Sigmoid colon (tissue), 7 donors: Measurements from ENCODE around the gene DARS2. TPM values are rescaled to one million over a fixed set of nuclear protein-coding genes. Genes with fewer than 3 reads are reported as not detected.

Source experiments
- DNase-seq: peaks from one replicate; pipeline ENCODE4 v3.0.0-alpha.2; 2019
- H3K27ac ChIP-seq, 4 donors: fragments of 200-600 bp; sonication (generic); one replicate each; pipeline ENCODE4 v1.5.1; 2016 to 2019; ENCODE audit warnings: mild to moderate bottlenecking in 1 of 4
- H3K27me3 ChIP-seq, 3 donors: fragments of 200-600 bp; sonication (generic); one replicate each; pipeline ENCODE4 v1.5.1; 2019; ENCODE audit warnings: mild to moderate bottlenecking in 1 of 3
- H3K36me3 ChIP-seq, 4 donors: fragments of 200-600 bp; sonication (generic); one replicate each; pipeline ENCODE4 v1.5.1; 2016 to 2019
- H3K4me1 ChIP-seq, 4 donors: fragments of 200-600 bp; sonication (generic); one replicate each; pipeline ENCODE4 v1.5.1; 2017 to 2019
- H3K4me3 ChIP-seq, 4 donors: fragments of 200-600 bp; sonication (generic); one replicate each; pipeline ENCODE4 v1.5.1; 2017 to 2019; ENCODE audit warnings: mild to moderate bottlenecking in 2 of 4, moderate library complexity in 1 of 4
- H3K9me3 ChIP-seq, 4 donors: fragments of 200-600 bp in 3 of 4; sonication (generic) in 3 of 4; one replicate each; pipeline versions ENCODE4 v1.5.1 to v1.6.1; 2013 to 2019
- CTCF ChIP-seq, 4 experiments: fragments of 450-650 bp in 3 of 4; fragments of 200-600 bp in 1 of 4; IDR thresholded peaks; one replicate each; pipeline ENCODE4 v1.5.1; 2016 to 2019; ENCODE audit warnings: antibody characterized with exemption in 4 of 4, mild to moderate bottlenecking in 3 of 4, moderate library complexity in 2 of 4
- EP300 ChIP-seq, 4 donors: sonication (generic); formaldehyde crosslinking; IDR thresholded peaks; one replicate each; pipeline ENCODE4 v1.6.1; 2017; ENCODE audit warnings: antibody characterized with exemption in 4 of 4
- POLR2A ChIP-seq, 2 donors: fragments of 450-650 bp; IDR thresholded peaks; one replicate each; pipeline ENCODE4 v1.6.1; 2016; ENCODE audit warnings: antibody characterized with exemption in 2 of 2, mild to moderate bottlenecking in 2 of 2, moderate library complexity in 2 of 2
- POLR2AphosphoS5 ChIP-seq, 4 donors: sonication (generic); formaldehyde crosslinking; IDR thresholded peaks; one replicate each; pipeline ENCODE4 v1.6.1; 2017; ENCODE audit warnings: antibody characterized with exemption in 4 of 4
- WGBS, 2 donors: extraction: QIAGEN DNeasy Blood & Tissue Kit; methylation state at CpG; one replicate each; pipeline ENCODE4 v1.1.7; 2013; 5-methylcytosine and 5-hydroxymethylcytosine counted together
- intact Hi-C: fragments of 100-400 bp; cut with DNase I; formaldehyde crosslinking; loops from one replicate; pipeline ENCODE4 v1.15.1; 2023
- polyA plus RNA-seq, 3 donors: library from polyadenylated mRNA; stranded (reverse); fragments of 200-250 nt; gene quantifications; one replicate each; pipeline ENCODE4 v1.2.3, GENCODE V29; 2013
- total RNA-seq, 4 donors: library from RNA; depleted of rRNA; stranded (reverse); fragments of >200 nt; gene quantifications; one replicate each; pipeline ENCODE4 v1.1.0, GENCODE V29; 2016
- donor health status: healthy with polysubstance abuse.
- donor health status: Bipolar disorder and iron deficiency.
- donor health status: healthy.

Gene DARS2
- total and polyA plus RNA-seq, 7 donors: 5.2 to 15.7 (median 8.4) TPM

DNA sequence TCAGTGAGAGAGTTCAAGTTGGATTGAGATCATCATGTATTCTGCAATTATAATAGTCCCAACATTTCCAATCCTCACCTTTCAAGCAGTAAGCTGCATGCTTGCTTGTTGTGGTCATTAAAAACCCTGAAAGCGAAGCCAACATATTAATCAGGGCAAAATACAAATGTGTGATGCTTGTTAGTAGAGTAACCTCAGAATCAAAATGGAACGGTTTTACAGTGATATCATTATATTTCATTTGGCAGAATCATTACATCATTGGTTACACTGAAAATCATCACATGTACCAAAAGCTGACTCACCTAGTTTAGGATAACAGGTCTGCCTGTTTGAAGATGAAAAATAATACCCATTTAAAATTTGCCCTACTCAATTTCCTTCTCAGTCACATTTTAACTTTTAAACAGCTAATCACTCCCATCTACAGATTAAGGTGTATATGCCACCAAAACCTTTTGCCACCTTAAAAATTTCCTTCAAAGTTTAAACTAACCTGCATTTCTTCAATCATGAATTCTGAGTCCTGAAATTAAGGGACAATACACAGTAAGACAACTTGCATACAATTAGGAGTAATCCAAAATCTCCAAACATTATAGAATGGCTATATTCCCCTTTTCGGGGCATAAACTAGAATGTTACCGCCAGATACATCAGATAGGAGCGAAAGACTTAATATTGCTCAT is 39.9 kb downstream of the DARS2 start:
- no peak overlapping the region for H3K27ac ChIP-seq
- H3K27me3 ChIP-seq: no peaks in the 10 kb centered on the region
- peaks cover 0 to 30% (median 23%) of the 10 kb centered on the region in 4 donors for H3K4me1 ChIP-seq
- H3K9me3 ChIP-seq: no peaks in the 10 kb centered on the region
- 79 to 81% methylated on average over 5 of the region's 5 CpGs for WGBS, 2 donors
- H3K4me3 ChIP-seq: no peak overlapping the region
- intact Hi-C loops: loop anchor here (10.0 kb wide), 1 partner anchor 390 kb away; the partner anchor contains the start of gene PRDX6
- H3K36me3 ChIP-seq: peaks cover 0 to 72% (median 27%) of the 10 kb centered on the region in 4 donors
- TF ChIP-seq POLR2A (IDR thresholded peaks at IDR 0.05) (no peak), CTCF (IDR thresholded peaks at IDR 0.05) (no peak), EP300 (IDR thresholded peaks at IDR 0.05) (no peak), POLR2AphosphoS5 (IDR thresholded peaks at IDR 0.05) (no peak)
- DNase-seq: no peak

- Histone ChIP-seq H3K27me3 (no peaks in the 10 kb centered on the region), H3K9me3 (no peaks in the 10 kb centered on the region), H3K27ac (no peak overlapping the region), H3K4me3 (peak overlapping the region in 1 of 4 donors; percentile 100), H3K36me3 (peaks cover 0 to 60% (median 27%) of the 10 kb centered on the region in 4 donors), H3K4me1 (peaks cover 0 to 34% (median 24%) of the 10 kb centered on the region in 4 donors)
- intact Hi-C loops: loop anchor here (5.0 to 10.0 kb wide), 4 partner anchors 292 to 1132 kb away; partner anchors contain the start of genes CACYBP, PRDX6 and RABGAP1L
- DNase-seq: no peak
- TF ChIP-seq POLR2AphosphoS5 (IDR thresholded peaks at IDR 0.05) (no peak), CTCF (IDR thresholded peaks at IDR 0.05) (no peak)
- 7 to 37% methylated on average over 4 of the region's 4 CpGs for WGBS, 2 donors
These were observed 41.1 kb downstream of the DARS2 start for GRCh38 chr1:173865468-173866164.

GRCh38 chr1:173866413-173867115 is 42.1 kb downstream of the DARS2 start:
- H3K36me3 ChIP-seq: peaks cover 0 to 63% (median 27%) of the 10 kb centered on the region in 4 donors
- peak overlapping the region in 3 of 4 donors; percentile 92 to 100 (median 96) for H3K4me3 ChIP-seq
- H3K27me3 ChIP-seq: no peaks in the 10 kb centered on the region
- peaks cover 0 to 39% (median 24%) of the 10 kb centered on the region in 4 donors for H3K4me1 ChIP-seq
- no peaks in the 10 kb centered on the region for H3K9me3 ChIP-seq
- no peak for DNase-seq
- TF ChIP-seq POLR2AphosphoS5 (IDR thresholded peaks at IDR 0.05): no peak
- TF ChIP-seq CTCF (IDR thresholded peaks at IDR 0.05): no peak
- TF ChIP-seq POLR2A (IDR thresholded peaks at IDR 0.05): no peak
- no peak for TF ChIP-seq EP300 (IDR thresholded peaks at IDR 0.05)
- intact Hi-C loops: loop anchor here (5.0 to 10.0 kb wide), 4 partner anchors 291 to 1131 kb away; partner anchors contain the start of genes CACYBP, PRDX6 and RABGAP1L
- WGBS, 2 donors: 2 to 17% methylated on average over 2 of the region's 2 CpGs
- H3K27ac ChIP-seq: peak overlapping the region; percentile 95 to 99 (median 98)

DNA sequence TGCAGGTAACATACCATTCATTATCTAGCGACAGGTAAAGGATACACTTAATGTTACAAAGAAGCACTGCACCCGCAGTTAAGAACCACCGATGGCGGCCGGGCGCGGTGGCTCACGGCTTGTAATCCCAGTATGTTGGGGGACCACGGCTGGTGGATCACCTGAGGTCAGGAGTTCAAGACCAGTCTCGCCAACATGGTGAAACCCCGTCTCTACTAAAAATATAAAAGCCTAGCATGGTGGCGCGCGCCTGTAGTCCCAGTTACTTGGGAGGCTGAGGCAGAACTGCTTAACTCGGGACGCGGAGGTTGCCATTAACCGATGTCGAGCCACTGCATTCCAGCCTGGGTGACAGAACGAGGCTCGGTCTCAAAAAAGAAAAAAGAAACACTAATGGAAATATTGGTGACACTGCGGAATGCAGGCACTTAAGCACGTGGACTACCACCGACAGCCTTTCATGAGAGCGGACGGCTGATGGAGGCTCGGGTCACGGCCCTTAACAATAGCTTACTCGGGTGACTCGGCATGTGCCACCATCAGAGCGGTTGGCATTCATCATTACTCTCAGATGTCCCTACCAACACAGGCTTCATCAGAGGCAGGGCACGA is 42.8 kb downstream of the DARS2 start:
- WGBS, 2 donors: 1 to 3% methylated on average over 32 of the region's 32 CpGs
- peaks cover 0 to 39% (median 24%) of the 10 kb centered on the region in 4 donors for H3K4me1 ChIP-seq
- DNase-seq: peak; percentile 68
- TF ChIP-seq POLR2AphosphoS5 (IDR thresholded peaks at IDR 0.05) (no peak), CTCF (IDR thresholded peaks at IDR 0.05) (no peak), EP300 (IDR thresholded peaks at IDR 0.05) (no peak), POLR2A (IDR thresholded peaks at IDR 0.05) (no peak)
- peak overlapping the region; percentile 95 to 99 (median 98) for H3K27ac ChIP-seq
- H3K27me3 ChIP-seq: no peaks in the 10 kb centered on the region
- no peaks in the 10 kb centered on the region for H3K9me3 ChIP-seq
- H3K4me3 ChIP-seq: peak overlapping the region; percentile 78 to 100 (median 94)
- peaks cover 0 to 57% (median 27%) of the 10 kb centered on the region in 4 donors for H3K36me3 ChIP-seq
- intact Hi-C loops: loop anchor here (5.0 to 10.0 kb wide), 4 partner anchors 290 to 1130 kb away; partner anchors contain the start of genes CACYBP, PRDX6 and RABGAP1L
